Measurements from ENCODE around the gene ATP6V0B. TPM values are rescaled to one million over a fixed set of nuclear protein-coding genes. Genes with fewer than 3 reads are reported as not detected.

Gene ATP6V0B
- total RNA-seq, 1 donor from 2014 or later, result 123 TPM

DNA sequence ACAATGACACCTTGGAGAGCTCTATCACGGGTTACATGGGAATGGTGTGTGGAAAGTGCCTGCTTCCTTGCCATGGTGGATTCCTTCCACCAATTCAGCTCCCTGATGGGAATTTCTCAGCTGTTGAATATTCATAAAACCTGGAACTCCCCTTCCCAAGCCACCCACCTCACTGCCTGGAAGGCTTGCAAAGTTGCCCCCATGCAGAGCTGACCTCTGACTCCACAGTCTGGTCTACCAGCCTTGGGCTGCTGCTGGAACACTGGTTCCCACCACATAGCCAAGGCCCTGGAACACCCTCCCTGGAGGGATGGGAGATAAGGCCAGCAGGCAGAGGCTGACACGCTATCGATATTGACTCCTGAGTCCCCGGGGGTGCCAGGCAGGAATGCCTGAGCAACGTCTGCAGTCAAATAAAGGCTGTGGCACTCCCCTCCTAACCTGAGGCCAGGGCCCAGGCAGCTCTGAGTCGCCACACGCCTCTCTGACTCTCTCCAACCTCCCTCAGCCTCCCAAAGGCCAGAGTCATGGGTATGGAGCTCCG is 25.4 kb downstream of the ATP6V0B start:
- no peak for DNase-seq (ENCODE audit: low spot score)
- Mint-ChIP-seq H3K27me3 (ENCODE audit: low read depth) (no peaks in the 10 kb centered on the region), H3K27ac (ENCODE audit: unreplicated experiment) (no peak overlapping the region), H3K9me3 (ENCODE audit: low read depth) (no peaks in the 10 kb centered on the region), H3K4me3 (ENCODE audit: unreplicated experiment) (no peak overlapping the region), H3K4me1 (ENCODE audit: low read depth) (peaks cover 2% of the 10 kb centered on the region), H3K36me3 (ENCODE audit: low read depth) (peaks cover 7% of the 10 kb centered on the region)
- TF ChIP-seq, protein P1, sequence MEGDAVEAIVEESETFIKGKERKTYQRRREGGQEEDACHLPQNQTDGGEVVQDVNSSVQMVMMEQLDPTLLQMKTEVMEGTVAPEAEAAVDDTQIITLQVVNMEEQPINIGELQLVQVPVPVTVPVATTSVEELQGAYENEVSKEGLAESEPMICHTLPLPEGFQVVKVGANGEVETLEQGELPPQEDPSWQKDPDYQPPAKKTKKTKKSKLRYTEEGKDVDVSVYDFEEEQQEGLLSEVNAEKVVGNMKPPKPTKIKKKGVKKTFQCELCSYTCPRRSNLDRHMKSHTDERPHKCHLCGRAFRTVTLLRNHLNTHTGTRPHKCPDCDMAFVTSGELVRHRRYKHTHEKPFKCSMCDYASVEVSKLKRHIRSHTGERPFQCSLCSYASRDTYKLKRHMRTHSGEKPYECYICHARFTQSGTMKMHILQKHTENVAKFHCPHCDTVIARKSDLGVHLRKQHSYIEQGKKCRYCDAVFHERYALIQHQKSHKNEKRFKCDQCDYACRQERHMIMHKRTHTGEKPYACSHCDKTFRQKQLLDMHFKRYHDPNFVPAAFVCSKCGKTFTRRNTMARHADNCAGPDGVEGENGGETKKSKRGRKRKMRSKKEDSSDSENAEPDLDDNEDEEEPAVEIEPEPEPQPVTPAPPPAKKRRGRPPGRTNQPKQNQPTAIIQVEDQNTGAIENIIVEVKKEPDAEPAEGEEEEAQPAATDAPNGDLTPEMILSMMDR (IDR thresholded peaks at IDR 0.05), result no peak

DNA sequence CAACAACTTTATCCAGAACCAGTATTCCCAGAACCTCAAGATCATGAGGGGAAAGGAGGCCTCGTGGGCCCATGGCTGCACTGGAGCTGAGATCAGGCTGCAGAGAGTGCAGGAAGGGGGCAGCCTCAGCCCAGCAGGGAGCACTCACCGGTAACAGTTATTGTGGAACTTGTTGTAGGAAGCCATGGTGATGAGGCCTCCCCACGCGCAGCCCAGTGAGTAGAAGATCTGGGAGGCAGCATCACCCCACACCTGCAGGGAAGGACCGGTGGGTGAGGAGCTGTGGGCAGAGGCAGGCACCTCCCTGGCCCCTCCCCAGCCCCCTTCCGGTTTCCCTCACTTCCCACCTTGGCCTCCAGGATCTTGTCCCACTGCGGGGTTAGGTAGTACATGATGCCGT is 27.4 kb downstream of the ATP6V0B start:
- H3K27ac Mint-ChIP-seq (ENCODE audit: unreplicated experiment), result no peak overlapping the region

DNA sequence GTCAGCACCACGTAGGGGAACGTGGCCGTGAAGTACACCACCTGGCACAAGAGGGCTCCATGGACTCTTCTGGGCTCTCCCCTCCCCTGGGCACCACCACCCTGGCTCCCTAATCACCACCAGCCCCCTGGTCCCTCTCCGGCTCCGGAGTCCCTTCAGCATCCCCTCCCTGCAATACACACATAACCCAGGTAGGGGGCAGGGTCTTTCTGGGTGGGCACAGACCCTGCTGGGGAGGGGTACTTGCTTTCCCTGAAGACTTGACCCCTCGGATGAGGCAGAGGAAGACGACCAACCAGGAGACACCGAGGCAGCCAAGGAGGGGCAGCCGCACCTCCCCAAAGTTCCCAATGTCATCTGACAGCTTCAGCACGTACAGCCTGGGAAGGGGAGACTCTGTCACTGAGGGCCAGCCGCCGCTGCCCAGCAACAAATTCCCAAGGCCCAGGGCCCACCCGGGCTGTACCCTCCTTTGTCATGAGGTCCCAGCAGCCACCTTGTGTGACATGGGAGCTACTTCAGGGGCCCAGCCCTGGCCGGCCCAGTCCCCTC is 27.9 kb downstream of the ATP6V0B start:
- no peaks in the 10 kb centered on the region for H3K27me3 Mint-ChIP-seq (ENCODE audit: low read depth)
- no peak for DNase-seq (ENCODE audit: low spot score)
- peaks cover 9% of the 10 kb centered on the region for H3K36me3 Mint-ChIP-seq (ENCODE audit: low read depth)
- H3K4me3 Mint-ChIP-seq (ENCODE audit: unreplicated experiment), result no peak overlapping the region
- TF ChIP-seq, protein P1 (IDR thresholded peaks at IDR 0.05), result peak; percentile 55
- no peaks in the 10 kb centered on the region for H3K4me1 Mint-ChIP-seq (ENCODE audit: low read depth)
- H3K9me3 Mint-ChIP-seq (ENCODE audit: low read depth), result no peaks in the 10 kb centered on the region
- H3K27ac Mint-ChIP-seq (ENCODE audit: unreplicated experiment), result no peak overlapping the region

More for the DNA sequence above, 27.4 kb downstream of the ATP6V0B start:
- TF ChIP-seq, protein P1 (IDR thresholded peaks at IDR 0.05), result no peak
- Mint-ChIP-seq H3K36me3 (ENCODE audit: low read depth) (peaks cover 9% of the 10 kb centered on the region), H3K4me3 (ENCODE audit: unreplicated experiment) (no peak overlapping the region), H3K9me3 (ENCODE audit: low read depth) (no peaks in the 10 kb centered on the region), H3K4me1 (ENCODE audit: low read depth) (no peaks in the 10 kb centered on the region), H3K27me3 (ENCODE audit: low read depth) (no peaks in the 10 kb centered on the region)
- no peak for DNase-seq (ENCODE audit: low spot score)

DNA sequence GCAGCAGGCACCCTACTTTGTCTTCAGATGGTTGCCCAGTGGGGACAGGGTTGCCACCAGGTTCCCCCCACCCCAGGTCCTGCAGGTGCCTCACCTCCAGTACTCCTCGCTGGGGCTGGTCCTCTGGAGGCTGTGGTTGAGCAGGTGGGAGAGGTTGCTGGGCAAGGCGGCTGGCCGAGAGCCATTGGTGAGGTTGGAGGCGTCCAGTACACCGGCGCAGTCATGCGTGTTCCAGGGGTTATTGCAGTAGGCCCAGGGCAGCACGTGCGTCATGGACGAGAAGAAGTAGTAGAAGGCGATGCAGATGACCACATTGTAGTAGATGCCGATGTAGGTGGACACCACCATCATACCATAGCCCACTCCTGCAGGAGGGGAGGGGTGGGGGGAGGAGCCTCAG is 33.5 kb downstream of the ATP6V0B start:
- Mint-ChIP-seq H3K4me1 (ENCODE audit: low read depth) (peaks cover 8% of the 10 kb centered on the region), H3K27me3 (ENCODE audit: low read depth) (no peaks in the 10 kb centered on the region), H3K36me3 (ENCODE audit: low read depth) (peaks cover 7% of the 10 kb centered on the region), H3K9me3 (ENCODE audit: low read depth) (no peaks in the 10 kb centered on the region), H3K27ac (ENCODE audit: unreplicated experiment) (no peak overlapping the region), H3K4me3 (ENCODE audit: unreplicated experiment) (no peak overlapping the region)
- DNase-seq (ENCODE audit: low spot score), result no peak
- TF ChIP-seq, protein P1 (IDR thresholded peaks at IDR 0.05), result no peak

DNA sequence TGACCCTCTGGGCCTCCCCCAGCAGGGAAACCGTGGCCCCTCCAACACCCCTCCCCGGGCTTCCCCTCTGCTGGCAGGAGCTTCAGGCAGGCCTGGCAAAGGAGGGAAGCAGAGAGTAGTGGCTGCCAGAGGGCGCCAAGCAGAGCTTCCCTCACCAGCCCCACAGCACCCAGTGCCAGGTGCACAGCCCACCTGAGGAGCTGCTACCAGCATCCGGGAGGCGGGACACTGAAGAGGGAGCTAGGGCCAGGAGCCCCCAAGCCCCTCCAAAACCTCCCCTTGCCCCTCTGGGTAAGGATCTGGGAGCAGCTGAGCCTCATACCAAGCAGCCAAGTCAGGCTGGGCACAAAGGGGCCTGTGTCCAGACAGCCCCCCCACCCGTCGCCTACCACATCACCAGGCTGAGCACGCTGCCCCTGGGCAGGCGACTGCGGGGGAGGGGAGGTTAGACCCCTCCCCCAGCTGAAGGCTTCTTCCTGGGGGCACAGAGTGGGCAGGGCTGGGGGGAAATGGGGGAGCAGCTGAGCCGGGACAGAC is 36.2 kb downstream of the ATP6V0B start:
- H3K9me3 Mint-ChIP-seq (ENCODE audit: low read depth), result no peaks in the 10 kb centered on the region
- no peak overlapping the region for H3K4me3 Mint-ChIP-seq (ENCODE audit: unreplicated experiment)
- H3K4me1 Mint-ChIP-seq (ENCODE audit: low read depth), result peaks cover 21% of the 10 kb centered on the region
- TF ChIP-seq, protein P1 (IDR thresholded peaks at IDR 0.05), result no peak
- no peak overlapping the region for H3K27ac Mint-ChIP-seq (ENCODE audit: unreplicated experiment)
- H3K27me3 Mint-ChIP-seq (ENCODE audit: low read depth), result no peaks in the 10 kb centered on the region
- peaks cover 7% of the 10 kb centered on the region for H3K36me3 Mint-ChIP-seq (ENCODE audit: low read depth)
- DNase-seq (ENCODE audit: low spot score), result no peak

All from chondrocyte (in vitro differentiated cells).